HG03175 (cell line): ENCODE measurements around the gene SOX2.

Experiments
- ATAC-seq: cut with Tn5 transposase; IDR thresholded peaks from one replicate; pipeline ENCODE4 v1.9.1; 2021; ENCODE audit warnings: mild to moderate bottlenecking, moderate library complexity; ENCODE audit not compliant: unreplicated experiment

The SOX2 gene

GRCh38 chr3:181722156-181722555, 10.4 kb downstream of the SOX2 start:
- no peak for ATAC-seq

GRCh38 chr3:181722766-181723425, 11.2 kb downstream of the SOX2 start:
- ATAC-seq = no peak

- no peak for ATAC-seq
Measured at GRCh38 chr3:181723625-181724191, 12.0 kb downstream of the SOX2 start.

- ATAC-seq = no peak
Measured at GRCh38 chr3:181724192-181724965, 12.7 kb downstream of the SOX2 start.

- ATAC-seq = no peak
Measured at GRCh38 chr3:181725131-181725731, 13.5 kb downstream of the SOX2 start.

- ATAC-seq = no peak
Measured at GRCh38 chr3:181725830-181726229, 14.1 kb downstream of the SOX2 start.

GRCh38 chr3:181726351-181727330, 14.9 kb downstream of the SOX2 start:
- no peak for ATAC-seq

GRCh38 chr3:181727341-181728032, 15.8 kb downstream of the SOX2 start:
- ATAC-seq = no peak

- ATAC-seq = no peak
Measured at GRCh38 chr3:181728470-181729340, 17.0 kb downstream of the SOX2 start.

GRCh38 chr3:181729341-181729869, 17.7 kb downstream of the SOX2 start:
- ATAC-seq = no peak

GRCh38 chr3:181730316-181730715, 18.6 kb downstream of the SOX2 start:
- no peak for ATAC-seq

GRCh38 chr3:181730934-181731333, 19.2 kb downstream of the SOX2 start:
- no peak for ATAC-seq

GRCh38 chr3:181735911-181736310, 24.2 kb downstream of the SOX2 start:
- ATAC-seq = no peak

GRCh38 chr3:181738551-181738950, 26.8 kb downstream of the SOX2 start:
- no peak for ATAC-seq

- ATAC-seq = no peak
Measured at GRCh38 chr3:181739628-181740027, 27.9 kb downstream of the SOX2 start.

GRCh38 chr3:181741417-181741816, 29.7 kb downstream of the SOX2 start:
- ATAC-seq = no peak

- ATAC-seq = no peak
Measured at GRCh38 chr3:181752202-181752671, 40.5 kb downstream of the SOX2 start.

GRCh38 chr3:181753391-181753790, 41.7 kb downstream of the SOX2 start:
- ATAC-seq = no peak

GRCh38 chr3:181755959-181756358, 44.2 kb downstream of the SOX2 start:
- no peak for ATAC-seq
